CD4-positive, alpha-beta T cell treated with Interleukin-4 for 4 hours (primary cell): ENCODE results near the gene MARK3.

Source experiments
- DNase-seq: peaks from one replicate; pipeline ENCODE4 v3.0.0-alpha.2; 2020

The MARK3 gene

GRCh38 chr14:103541709-103542604 is 156.7 kb downstream of the MARK3 start:
- no peak for DNase-seq

GRCh38 chr14:103542605-103543088 is 157.4 kb downstream of the MARK3 start:
- no peak for DNase-seq

GRCh38 chr14:103543140-103543539 is 157.9 kb downstream of the MARK3 start:
- DNase-seq: no peak

GRCh38 chr14:103543721-103544387 is 158.6 kb downstream of the MARK3 start:
- no peak for DNase-seq

- DNase-seq: no peak
These were observed 159.4 kb downstream of the MARK3 start for GRCh38 chr14:103544388-103545218.

GRCh38 chr14:103545219-103545914 is 160.2 kb downstream of the MARK3 start:
- DNase-seq: no peak

GRCh38 chr14:103545915-103546651 is 160.9 kb downstream of the MARK3 start:
- DNase-seq: no peak

GRCh38 chr14:103546652-103547454 is 161.6 kb downstream of the MARK3 start:
- peak; percentile 66 for DNase-seq

- no peak for DNase-seq
These were observed 162.3 kb downstream of the MARK3 start for GRCh38 chr14:103547455-103547940.

GRCh38 chr14:103547941-103548462 is 162.8 kb downstream of the MARK3 start:
- no peak for DNase-seq

- no peak for DNase-seq
These were observed 163.5 kb downstream of the MARK3 start for GRCh38 chr14:103548463-103549351.

GRCh38 chr14:103549361-103550311 is 164.4 kb downstream of the MARK3 start:
- no peak for DNase-seq

- DNase-seq: no peak
These were observed 165.5 kb downstream of the MARK3 start for GRCh38 chr14:103550451-103551337.

GRCh38 chr14:103551338-103551762 is 166.1 kb downstream of the MARK3 start:
- DNase-seq: no peak

- no peak for DNase-seq
These were observed 167.0 kb downstream of the MARK3 start for GRCh38 chr14:103552011-103552845.

- no peak for DNase-seq
These were observed 167.6 kb downstream of the MARK3 start for GRCh38 chr14:103552846-103553210.
